ENCODE data around the gene FGF13. TPM values are rescaled to one million over a fixed set of nuclear protein-coding genes. Genes with fewer than 3 reads are reported as not detected.

Gene FGF13
- total RNA-seq, 1 experiment from 2014 or later, result 17.1 TPM

DNA sequence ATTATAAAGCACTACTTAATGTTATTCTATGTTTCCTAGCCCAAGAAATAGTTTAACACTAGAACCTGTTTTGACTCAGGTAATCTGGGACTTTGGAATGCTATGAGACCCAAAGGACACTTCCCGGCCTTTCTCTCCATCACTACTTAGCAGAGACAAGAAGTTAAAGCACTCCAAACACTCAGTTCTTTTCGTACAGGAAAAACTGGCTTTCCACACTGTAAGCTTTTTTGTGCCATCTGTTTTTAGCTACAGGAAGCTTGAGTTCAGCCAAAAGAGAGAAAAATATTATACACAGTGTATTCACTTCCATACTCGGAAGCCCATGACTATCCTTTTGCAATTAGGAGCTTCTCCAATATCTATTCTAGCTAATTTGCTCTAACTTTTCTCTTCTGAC is 7.9 kb upstream of the FGF13 start:
- H3K18ac ChIP-seq (ENCODE audit: insufficient read length, low read depth, low read length), result no peak overlapping the region
- no peak overlapping the region for H4K5ac ChIP-seq (ENCODE audit: insufficient read length, low read depth, low read length)
- H3K23me2 ChIP-seq (ENCODE audit: insufficient read length, low read depth, low read length, poor library complexity, severe bottlenecking), result no peaks in the 10 kb centered on the region
- no peaks in the 10 kb centered on the region for H3K79me2 ChIP-seq (ENCODE audit: insufficient read depth, low read length)
- H2BK20ac ChIP-seq (ENCODE audit: low read depth, low read length, poor library complexity, severe bottlenecking), result no peak overlapping the region
- Mint-ChIP-seq H3K4me3 (no peak overlapping the region), H3K36me3 (ENCODE audit: insufficient read depth in 1 of 3, low read depth in 3 of 3) (peaks cover 0 to 11% (median 3%) of the 10 kb centered on the region in 3 experiments; a peak in 5 of 7 replicates), H3K27ac (no peak overlapping the region), H3K27me3 (ENCODE audit: low read depth) (no peaks in the 10 kb centered on the region), H3K4me1 (peaks cover 10 to 15% of the 10 kb centered on the region in 2 experiments), H3K9me3 (peaks cover 0 to 54% of the 10 kb centered on the region in 2 experiments; a peak in 2 of 5 replicates)
- H3K27ac ChIP-seq (ENCODE audit: insufficient read length, low read depth, low read length), result no peak overlapping the region
- no peak overlapping the region for H2BK5ac ChIP-seq (ENCODE audit: insufficient read length, low read length)
- H3K27me3 ChIP-seq (ENCODE audit: insufficient read depth, low read length), result no peaks in the 10 kb centered on the region
- H3K23ac ChIP-seq (ENCODE audit: insufficient read length, low read depth, low read length), result no peak overlapping the region
- H3K14ac ChIP-seq (ENCODE audit: insufficient read depth, low read length), result no peak overlapping the region
- no peak for DNase-seq
- TF ChIP-seq, protein P1, sequence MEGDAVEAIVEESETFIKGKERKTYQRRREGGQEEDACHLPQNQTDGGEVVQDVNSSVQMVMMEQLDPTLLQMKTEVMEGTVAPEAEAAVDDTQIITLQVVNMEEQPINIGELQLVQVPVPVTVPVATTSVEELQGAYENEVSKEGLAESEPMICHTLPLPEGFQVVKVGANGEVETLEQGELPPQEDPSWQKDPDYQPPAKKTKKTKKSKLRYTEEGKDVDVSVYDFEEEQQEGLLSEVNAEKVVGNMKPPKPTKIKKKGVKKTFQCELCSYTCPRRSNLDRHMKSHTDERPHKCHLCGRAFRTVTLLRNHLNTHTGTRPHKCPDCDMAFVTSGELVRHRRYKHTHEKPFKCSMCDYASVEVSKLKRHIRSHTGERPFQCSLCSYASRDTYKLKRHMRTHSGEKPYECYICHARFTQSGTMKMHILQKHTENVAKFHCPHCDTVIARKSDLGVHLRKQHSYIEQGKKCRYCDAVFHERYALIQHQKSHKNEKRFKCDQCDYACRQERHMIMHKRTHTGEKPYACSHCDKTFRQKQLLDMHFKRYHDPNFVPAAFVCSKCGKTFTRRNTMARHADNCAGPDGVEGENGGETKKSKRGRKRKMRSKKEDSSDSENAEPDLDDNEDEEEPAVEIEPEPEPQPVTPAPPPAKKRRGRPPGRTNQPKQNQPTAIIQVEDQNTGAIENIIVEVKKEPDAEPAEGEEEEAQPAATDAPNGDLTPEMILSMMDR (conservative IDR thresholded peaks at IDR 0.05), result no peak
- H4K20me1 ChIP-seq (ENCODE audit: control insufficient read depth, insufficient read depth, insufficient read length), result no peaks in the 10 kb centered on the region
- H3K9ac ChIP-seq (ENCODE audit: extremely low read depth, insufficient read length, low read length), result no peak overlapping the region
- H2AK5ac ChIP-seq (ENCODE audit: insufficient read length, low read length), result no peak overlapping the region
- no peak overlapping the region for H2BK15ac ChIP-seq (ENCODE audit: low read depth, low read length)
- no peak overlapping the region for H3K56ac ChIP-seq (ENCODE audit: insufficient read length, low read depth, low read length)
- no CpG with 5 or more reads among the region's 3 CpGs for WGBS (ENCODE audit: extremely low coverage, insufficient read length, low lambda C conversion rate)
- no peak overlapping the region for H2BK120ac ChIP-seq (ENCODE audit: low read depth, low read length, poor library complexity, severe bottlenecking)
- H4K91ac ChIP-seq (ENCODE audit: insufficient read length, low read depth, low read length), result no peak overlapping the region
- no peaks in the 10 kb centered on the region; the same call in 1 of the 2 replicates for H3K4me1 ChIP-seq (ENCODE audit: insufficient read depth, low read length)
- H3T11ph ChIP-seq (ENCODE audit: low read length), result no peak overlapping the region
- H3K4me2 ChIP-seq (ENCODE audit: insufficient read depth, insufficient read length, low read length), result no peak overlapping the region
- H2AFZ ChIP-seq (ENCODE audit: low read length), result no peak overlapping the region
- no peak overlapping the region for H2BK12ac ChIP-seq (ENCODE audit: insufficient read length, low read depth, low read length)
- no peak overlapping the region for H4K8ac ChIP-seq (replicated peaks; ENCODE audit: insufficient read length, low read depth, low read length)
- no peaks in the 10 kb centered on the region for H3K9me3 ChIP-seq (ENCODE audit: control insufficient read depth, low read depth, low read length)
- H3K79me1 ChIP-seq (ENCODE audit: insufficient read depth, low read depth, low read length, poor library complexity, severe bottlenecking), result no peaks in the 10 kb centered on the region
- no peak overlapping the region for H3K4ac ChIP-seq (ENCODE audit: low read depth, low read length)
